HepG2 (cell line): ENCODE measurements around the gene BCAS1. TPM values are rescaled to one million over a fixed set of nuclear protein-coding genes. Genes with fewer than 3 reads are reported as not detected.

ENCODE experiments used
- AFF4 ChIP-seq: sonication (generic); formaldehyde crosslinking; IDR thresholded peaks from 2 replicates; pipeline ENCODE4 v1.4.0; 2020; ENCODE audit warnings: missing genetic modification reagents
- FOSL1 ChIP-seq: sonication (generic); formaldehyde crosslinking; IDR thresholded peaks from 2 replicates; pipeline ENCODE4 v1.9.0; 2021; ENCODE audit warnings: missing genetic modification reagents, borderline replicate concordance
- GTF3A ChIP-seq: sonication (generic); formaldehyde crosslinking; conservative IDR thresholded peaks from 2 replicates; pipeline ENCODE4 v1.4.0; 2020; ENCODE audit warnings: mild to moderate bottlenecking, missing genetic modification reagents
- IRX3 ChIP-seq: sonication (generic); formaldehyde crosslinking; IDR thresholded peaks from 2 replicates; pipeline ENCODE4 v1.8.1; 2023; ENCODE audit warnings: mild to moderate bottlenecking, low read depth, missing genetic modification reagents, borderline replicate concordance
- KLF12 ChIP-seq: sonication (generic); formaldehyde crosslinking; IDR thresholded peaks from 2 replicates; pipeline ENCODE4 v1.4.0; 2020; ENCODE audit warnings: missing genetic modification reagents, borderline replicate concordance
- LBX2 ChIP-seq: sonication (generic); formaldehyde crosslinking; IDR thresholded peaks from 2 replicates; pipeline ENCODE4 v1.5.0; 2020; ENCODE audit warnings: missing genetic modification reagents, mild to moderate bottlenecking, borderline replicate concordance
- MZF1 ChIP-seq: sonication (generic); formaldehyde crosslinking; IDR thresholded peaks from 2 replicates; pipeline ENCODE4 v1.8.1; 2023; ENCODE audit warnings: mild to moderate bottlenecking, missing genetic modification reagents, borderline replicate concordance
- SMAD1 ChIP-seq: sonication (generic); formaldehyde crosslinking; IDR thresholded peaks from 2 replicates; pipeline ENCODE4 v1.4.0; 2020; ENCODE audit warnings: missing genetic modification reagents, low read depth, mild to moderate bottlenecking, borderline replicate concordance
- ZBTB33 ChIP-seq: sonication (generic); formaldehyde crosslinking; IDR thresholded peaks from 2 replicates; pipeline ENCODE4 v1.4.0; 2020; ENCODE audit warnings: missing genetic modification reagents
- ZNF280B ChIP-seq: sonication (generic); formaldehyde crosslinking; IDR thresholded peaks from 2 replicates; pipeline ENCODE4 v1.5.0; 2020; ENCODE audit warnings: missing genetic modification reagents, mild to moderate bottlenecking, borderline replicate concordance
- ZNF710 ChIP-seq: sonication (generic); formaldehyde crosslinking; IDR thresholded peaks from 2 replicates; pipeline ENCODE4 v1.5.0; 2020; ENCODE audit warnings: mild to moderate bottlenecking, missing genetic modification reagents, borderline replicate concordance
- ZNF775 ChIP-seq: sonication (generic); formaldehyde crosslinking; IDR thresholded peaks from 2 replicates; pipeline ENCODE4 v1.4.0; 2020; ENCODE audit warnings: missing genetic modification reagents, mild to moderate bottlenecking, moderate library complexity, borderline replicate concordance
- ZNF781 ChIP-seq: sonication (generic); formaldehyde crosslinking; IDR thresholded peaks from 2 replicates; pipeline ENCODE4 v1.5.1; 2020; ENCODE audit warnings: borderline replicate concordance, mild to moderate bottlenecking, missing genetic modification reagents; ENCODE audit errors: not compliant biosample characterization
- ZNF788 ChIP-seq: sonication (generic); formaldehyde crosslinking; IDR thresholded peaks from 2 replicates; pipeline ENCODE4 v1.5.0; 2020; ENCODE audit warnings: mild to moderate bottlenecking, missing genetic modification reagents, borderline replicate concordance
- ZNF878 ChIP-seq: sonication (generic); formaldehyde crosslinking; IDR thresholded peaks from 2 replicates; pipeline ENCODE4 v1.8.1; 2023; ENCODE audit warnings: mild to moderate bottlenecking, missing genetic modification reagents, moderate library complexity
- polyA plus RNA-seq, 8 experiments: library from polyadenylated mRNA; depleted of rRNA in 3 of 8; stranded (reverse) in 7 of 8; unstranded in 1 of 8; fragments of >200 nt; fragmentation: Illumina TruSeq in 4 of 8; extraction: Trizol in 4 of 8; gene quantifications; 2 replicates each; pipeline versions ENCODE4 v1.2.1 to v1.2.3, GENCODE V29; 2011 to 2016; ENCODE audit warnings: low read depth in 4 of 8, missing spikeins in 1 of 8, mixed read lengths in 1 of 8; ENCODE audit not compliant: insufficient read depth in 1 of 8
- total RNA-seq, 5 experiments: library from RNA; depleted of rRNA; stranded (reverse); fragments of >200 nt; fragmentation: Illumina TruSeq; extraction: Trizol; gene quantifications; 2 replicates each; pipeline ENCODE4 v1.2.3, GENCODE V29; 2016; ENCODE audit warnings: low read depth in 1 of 5

BCAS1 gene
- total and polyA plus RNA-seq, 2 of the 13 experiments (the other 11 are each of a cell fraction or from before 2014, with no cell fraction given), result 0.55 to 0.91 TPM

- TF ChIP-seq ZNF710 (CRISPR knock-in tag), result no peak
- TF ChIP-seq ZBTB33 (CRISPR knock-in tag), result peak; percentile 96
- TF ChIP-seq AFF4 (CRISPR knock-in tag), result 0 out of 2 replicates have a peak, but pooled peaks have one; percentile 50
- TF ChIP-seq KLF12 (CRISPR knock-in tag), result no peak
- TF ChIP-seq ZNF788 (CRISPR knock-in tag), result no peak; the same call in 1 of the 2 replicates
- TF ChIP-seq LBX2 (CRISPR knock-in tag), result no peak
- TF ChIP-seq GTF3A (CRISPR knock-in tag), result no peak
- TF ChIP-seq ZNF775 (CRISPR knock-in tag), result no peak
- peak; percentile 49; the same call in 1 of the 2 replicates for TF ChIP-seq SMAD1 (CRISPR knock-in tag)
- no peak for TF ChIP-seq MZF1 (CRISPR knock-in tag)
- no peak for TF ChIP-seq ZNF781 (CRISPR knock-in tag)
- TF ChIP-seq IRX3, result no peak
- no peak; the same call in 1 of the 2 replicates for TF ChIP-seq FOSL1
- TF ChIP-seq ZNF280B (CRISPR knock-in tag), result no peak
- TF ChIP-seq ZNF878 (CRISPR knock-in tag), result no peak
These were observed 32.8 kb upstream of the BCAS1 start (continued) for GRCh38 chr20:54103067-54103761.
